OCI-LY7 (cell line): ENCODE results near the gene ID2. TPM values are rescaled to one million over a fixed set of nuclear protein-coding genes. Genes with fewer than 3 reads are reported as not detected.

Experiments
- BruUV-seq: library from RNA; stranded (reverse); fragments of 400-500 nt; replicated peaks from 2 replicates; lab custom pipeline; 2021; lab: Mats Ljungman, UMichigan
- CTCF ChIA-PET: fragments of 300-600 bp; sonication (Branson Sonifier 250); formaldehyde crosslinking; loops from one replicate; lab custom pipeline; 2022; ENCODE audit warnings: antibody characterized with exemption; ENCODE audit not compliant: unreplicated experiment; lab: Charles Lee
- POLR2A ChIA-PET: fragments of 300-600 bp; sonication (Branson Sonifier 250); formaldehyde crosslinking; loops from one replicate; lab custom pipeline; 2022; ENCODE audit warnings: antibody characterized with exemption; lab: Charles Lee
- DNase-seq: peaks from one replicate; pipeline ENCODE4 v3.0.0-alpha.2; 2015; ENCODE audit warnings: low spot score
- H2AFZ ChIP-seq: fragments of 200-600 bp; sonication (generic), shearing (Covaris generic); 2 replicates; pipeline ENCODE4 v1.6.1; 2014; ENCODE audit warnings: mild to moderate bottlenecking, antibody characterized with exemption, low read length, moderate library complexity
- H3K27ac ChIP-seq: fragments of 200-600 bp; sonication (generic); 2 replicates; pipeline ENCODE4 v1.5.1; 2014; ENCODE audit warnings: mixed run types, low read depth, mild to moderate bottlenecking, moderate library complexity, low read length, inconsistent platforms; ENCODE audit not compliant: poor library complexity, severe bottlenecking
- H3K36me3 ChIP-seq: fragments of 200-600 bp; sonication (generic); 2 replicates; pipeline ENCODE4 v1.6.1; 2014; ENCODE audit warnings: mild to moderate bottlenecking, antibody characterized with exemption, low read length, moderate library complexity, mixed read lengths; ENCODE audit not compliant: insufficient read depth
- H3K4me1 ChIP-seq: fragments of 200-600 bp; sonication (generic); 2 replicates; pipeline ENCODE4 v1.5.1; 2014; ENCODE audit warnings: mild to moderate bottlenecking, low read length; ENCODE audit not compliant: insufficient read depth, poor library complexity, severe bottlenecking
- H3K4me2 ChIP-seq: fragments of 200-600 bp; sonication (generic); 2 replicates; pipeline ENCODE4 v1.6.1; 2014; ENCODE audit warnings: mild to moderate bottlenecking, low read length
- H3K4me3 ChIP-seq: fragments of 200-600 bp; sonication (generic); 2 replicates; pipeline ENCODE4 v1.5.1; 2014; ENCODE audit warnings: mild to moderate bottlenecking, low read depth, low read length; ENCODE audit not compliant: poor library complexity, severe bottlenecking
- H3K79me2 ChIP-seq: fragments of 200-600 bp; sonication (generic); 2 replicates; pipeline ENCODE4 v1.6.1; 2016; ENCODE audit warnings: low read depth, mild to moderate bottlenecking, low read length, moderate library complexity, mixed read lengths; ENCODE audit not compliant: insufficient read depth
- H3K9me2 ChIP-seq: fragments of 200-600 bp; sonication (generic); 2 replicates; pipeline ENCODE4 v1.6.1; 2016; ENCODE audit warnings: mild to moderate bottlenecking, low read length, mixed read lengths; ENCODE audit not compliant: insufficient read depth
- H3K9me3 ChIP-seq: fragments of 200-600 bp; sonication (generic); 2 replicates; pipeline ENCODE4 v1.6.1; 2014; ENCODE audit warnings: mild to moderate bottlenecking, mixed run types, low read length, mixed read lengths
- H4K20me1 ChIP-seq: fragments of 200-600 bp; sonication (generic); 2 replicates; pipeline ENCODE4 v1.6.1; 2014; ENCODE audit warnings: mild to moderate bottlenecking, antibody characterized with exemption, low read length, moderate library complexity, mixed read lengths; ENCODE audit not compliant: insufficient read depth
- EZH2phosphoT487 ChIP-seq: fragments of 200-600 bp; sonication (generic); IDR thresholded peaks from 2 replicates; pipeline ENCODE4 v1.6.1; 2018; ENCODE audit warnings: low read depth, borderline replicate concordance, mild to moderate bottlenecking, mixed run types, antibody characterized with exemption, low read length, moderate library complexity, mixed read lengths
- intact Hi-C: fragments of 100-400 bp; cut with micrococcal nuclease; formaldehyde crosslinking; loops from one replicate; pipeline ENCODE4 v1.10.0; 2022; ENCODE audit not compliant: unreplicated experiment
- total RNA-seq, 2 experiments: library from RNA; depleted of rRNA in 1 of 2; stranded (reverse); fragments of >200 nt in 1 of 2; shearing (Covaris generic) in 1 of 2; gene quantifications; 2 replicates each; pipeline ENCODE4 v1.2.3, GENCODE V29; 2014 to 2022
- TF ChIP-seq, protein P1 (sequence below): fragments of 200-600 bp; sonication (generic); conservative IDR thresholded peaks from 2 replicates; pipeline ENCODE4 v1.5.1; 2014; ENCODE audit warnings: mild to moderate bottlenecking, antibody characterized with exemption, low read length, moderate library complexity, mixed read lengths

Gene ID2
- total RNA-seq, 2 experiments from 2014 or later, result 79.3 to 498 TPM

DNA sequence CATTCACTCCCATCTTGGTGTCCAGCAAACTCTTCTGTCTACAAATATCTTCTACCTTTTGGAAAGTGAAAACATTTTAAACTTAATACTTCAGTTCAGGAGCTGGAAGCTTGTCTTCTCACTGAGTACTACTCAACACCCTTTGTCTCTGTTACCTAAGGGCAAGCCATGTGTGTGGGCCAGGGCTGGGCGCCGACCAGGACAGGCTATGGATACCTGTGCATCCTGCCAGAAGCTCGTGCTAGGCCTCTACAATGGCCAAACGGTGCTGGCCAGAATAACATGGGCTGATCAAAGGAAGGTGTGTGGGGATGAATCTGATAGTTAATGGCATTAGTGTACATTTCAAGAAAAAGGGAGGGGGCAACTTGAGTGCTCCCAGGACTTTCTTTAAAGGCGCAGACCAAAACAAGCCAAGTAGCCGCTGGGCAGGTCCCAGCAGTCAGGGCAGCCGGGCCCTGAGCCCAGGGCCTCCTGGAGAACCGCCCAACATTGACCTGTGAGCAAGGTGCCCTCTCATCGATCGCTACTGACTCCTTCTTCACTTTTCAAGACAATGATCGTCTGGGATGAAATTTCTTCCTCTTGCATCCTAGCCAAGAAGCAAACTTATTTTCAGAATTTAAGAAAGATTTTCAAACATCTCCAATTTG is 29.0 kb upstream of the ID2 start:
- no peak for DNase-seq
- Histone ChIP-seq H3K36me3 (no peaks in the 10 kb centered on the region), H3K27ac (peak overlapping the region; percentile 8), H3K79me2 (no peaks in the 10 kb centered on the region), H3K9me2 (no peaks in the 10 kb centered on the region), H3K4me2 (peak overlapping the region; percentile 56), H3K4me3 (no peak overlapping the region), H2AFZ (peak overlapping the region; percentile 39; the same call in 1 of the 2 replicates), H3K9me3 (peaks cover 5% of the 10 kb centered on the region), H3K4me1 (peaks cover 24% of the 10 kb centered on the region), H4K20me1 (no peaks in the 10 kb centered on the region)
- intact Hi-C loops, result no loop called here
- no TSS peak for BruUV-seq
- CTCF ChIA-PET, result no interaction called here
- POLR2A ChIA-PET, result interaction anchor here (0.5 to 1.4 kb wide), 5 partner anchors 21 to 100 kb away, joined by 3 to 8 read pairs (median 5); partner anchors contain the start of gene ID2
- TF ChIP-seq EZH2phosphoT487, result no peak
- TF ChIP-seq, protein P1, sequence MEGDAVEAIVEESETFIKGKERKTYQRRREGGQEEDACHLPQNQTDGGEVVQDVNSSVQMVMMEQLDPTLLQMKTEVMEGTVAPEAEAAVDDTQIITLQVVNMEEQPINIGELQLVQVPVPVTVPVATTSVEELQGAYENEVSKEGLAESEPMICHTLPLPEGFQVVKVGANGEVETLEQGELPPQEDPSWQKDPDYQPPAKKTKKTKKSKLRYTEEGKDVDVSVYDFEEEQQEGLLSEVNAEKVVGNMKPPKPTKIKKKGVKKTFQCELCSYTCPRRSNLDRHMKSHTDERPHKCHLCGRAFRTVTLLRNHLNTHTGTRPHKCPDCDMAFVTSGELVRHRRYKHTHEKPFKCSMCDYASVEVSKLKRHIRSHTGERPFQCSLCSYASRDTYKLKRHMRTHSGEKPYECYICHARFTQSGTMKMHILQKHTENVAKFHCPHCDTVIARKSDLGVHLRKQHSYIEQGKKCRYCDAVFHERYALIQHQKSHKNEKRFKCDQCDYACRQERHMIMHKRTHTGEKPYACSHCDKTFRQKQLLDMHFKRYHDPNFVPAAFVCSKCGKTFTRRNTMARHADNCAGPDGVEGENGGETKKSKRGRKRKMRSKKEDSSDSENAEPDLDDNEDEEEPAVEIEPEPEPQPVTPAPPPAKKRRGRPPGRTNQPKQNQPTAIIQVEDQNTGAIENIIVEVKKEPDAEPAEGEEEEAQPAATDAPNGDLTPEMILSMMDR, result no peak

- Histone ChIP-seq H4K20me1 (no peaks in the 10 kb centered on the region), H3K9me3 (no peaks in the 10 kb centered on the region), H3K4me3 (no peak overlapping the region), H3K27ac (peak overlapping the region; percentile 8), H3K79me2 (no peaks in the 10 kb centered on the region), H3K9me2 (no peaks in the 10 kb centered on the region), H3K4me2 (peak overlapping the region; percentile 56), H3K4me1 (peaks cover 24% of the 10 kb centered on the region), H3K36me3 (no peaks in the 10 kb centered on the region), H2AFZ (peak overlapping the region; percentile 39; the same call in 1 of the 2 replicates)
- intact Hi-C loops, result no loop called here
- DNase-seq, result peak; percentile 78
- TF ChIP-seq, protein P1, result peak; percentile 34; the same call in 1 of the 2 replicates
- no peak for TF ChIP-seq EZH2phosphoT487
- ChIA-PET CTCF (no interaction called here), POLR2A (interaction anchor here (0.5 to 1.4 kb wide), 5 partner anchors 22 to 350 kb away, joined by 3 to 8 read pairs (median 4); partner anchors contain the start of gene ID2)
- no TSS peak for BruUV-seq
Measured at GRCh38 chr2:8653485-8653884, 28.4 kb upstream of the ID2 start.

- H3K4me1 ChIP-seq, result peaks cover 24% of the 10 kb centered on the region
- H3K36me3 ChIP-seq, result no peaks in the 10 kb centered on the region
- ChIA-PET CTCF (no interaction called here), POLR2A (interaction anchor here (0.5 to 1.2 kb wide), 2 partner anchors 28 to 351 kb away, joined by 4 to 8 read pairs; partner anchors contain the start of gene ID2)
- DNase-seq, result no peak
- H3K79me2 ChIP-seq, result no peaks in the 10 kb centered on the region
- H3K4me2 ChIP-seq, result peak overlapping the region; percentile 56
- TF ChIP-seq EZH2phosphoT487, result no peak
- TF ChIP-seq, protein P1, result no peak
- no peaks in the 10 kb centered on the region for H3K9me3 ChIP-seq
- no peak overlapping the region; the same call in 1 of the 2 replicates for H2AFZ ChIP-seq
- BruUV-seq, result no TSS peak
- H4K20me1 ChIP-seq, result no peaks in the 10 kb centered on the region
- H3K4me3 ChIP-seq, result no peak overlapping the region
- H3K9me2 ChIP-seq, result no peaks in the 10 kb centered on the region
- no peak overlapping the region for H3K27ac ChIP-seq
- intact Hi-C loops, result no loop called here
Measured at GRCh38 chr2:8654041-8654440, 27.8 kb upstream of the ID2 start.
